ENCODE results near the gene MKRN2.
A peak's percentile ranks its signal among the peaks of the same experiment; 100 is the strongest.

The MKRN2 gene

DNA sequence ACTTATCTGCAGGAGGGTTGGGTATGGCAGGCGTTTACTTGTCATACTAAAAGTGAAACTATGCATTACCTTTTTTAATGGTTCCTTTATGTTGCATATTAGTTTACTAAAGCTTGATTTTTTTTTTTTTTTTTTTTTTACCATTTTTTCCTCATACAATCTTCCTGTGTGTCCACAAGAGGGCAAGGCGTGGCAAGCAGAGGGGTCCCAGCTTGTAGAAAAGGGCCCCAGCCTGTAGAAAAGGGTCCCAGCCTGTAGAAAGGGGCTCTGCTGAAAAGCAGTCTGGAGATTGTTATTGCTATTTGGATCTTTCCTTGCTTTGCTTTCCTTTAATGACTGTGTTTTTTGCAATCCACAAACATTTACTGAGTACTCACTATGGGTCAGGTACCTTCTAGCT lies 21.9 kb downstream of the MKRN2 start:
- TF ChIP-seq, protein P1, sequence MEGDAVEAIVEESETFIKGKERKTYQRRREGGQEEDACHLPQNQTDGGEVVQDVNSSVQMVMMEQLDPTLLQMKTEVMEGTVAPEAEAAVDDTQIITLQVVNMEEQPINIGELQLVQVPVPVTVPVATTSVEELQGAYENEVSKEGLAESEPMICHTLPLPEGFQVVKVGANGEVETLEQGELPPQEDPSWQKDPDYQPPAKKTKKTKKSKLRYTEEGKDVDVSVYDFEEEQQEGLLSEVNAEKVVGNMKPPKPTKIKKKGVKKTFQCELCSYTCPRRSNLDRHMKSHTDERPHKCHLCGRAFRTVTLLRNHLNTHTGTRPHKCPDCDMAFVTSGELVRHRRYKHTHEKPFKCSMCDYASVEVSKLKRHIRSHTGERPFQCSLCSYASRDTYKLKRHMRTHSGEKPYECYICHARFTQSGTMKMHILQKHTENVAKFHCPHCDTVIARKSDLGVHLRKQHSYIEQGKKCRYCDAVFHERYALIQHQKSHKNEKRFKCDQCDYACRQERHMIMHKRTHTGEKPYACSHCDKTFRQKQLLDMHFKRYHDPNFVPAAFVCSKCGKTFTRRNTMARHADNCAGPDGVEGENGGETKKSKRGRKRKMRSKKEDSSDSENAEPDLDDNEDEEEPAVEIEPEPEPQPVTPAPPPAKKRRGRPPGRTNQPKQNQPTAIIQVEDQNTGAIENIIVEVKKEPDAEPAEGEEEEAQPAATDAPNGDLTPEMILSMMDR (IDR thresholded peaks at IDR 0.05; ENCODE audit: low read length, missing control alignments), result peak; percentile 25
- no peak overlapping the region for H3K4me3 ChIP-seq (replicated peaks; ENCODE audit: low read depth, low read length)
- no peak for DNase-seq (ENCODE audit: low read depth)

DNA sequence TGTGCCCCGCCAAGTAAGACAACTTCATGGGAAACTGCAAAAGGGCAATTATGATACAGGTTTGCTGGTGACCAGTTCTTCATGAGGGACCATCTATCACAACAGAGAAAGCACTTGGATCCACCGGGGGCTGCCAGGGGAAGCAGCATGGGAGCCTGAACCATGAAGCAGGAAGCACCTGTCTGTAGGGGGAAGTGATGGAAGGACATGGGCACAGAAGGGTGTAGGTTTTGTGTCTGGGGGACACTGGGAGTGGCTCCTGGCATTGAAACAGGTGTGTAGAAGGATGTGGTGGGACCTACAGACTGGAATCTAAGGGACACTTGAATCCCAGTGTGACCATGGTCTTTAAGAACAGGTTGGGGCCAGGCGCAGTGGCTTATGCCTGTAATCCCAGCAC lies 22.6 kb downstream of the MKRN2 start:
- no peak overlapping the region for H3K4me3 ChIP-seq (replicated peaks; ENCODE audit: low read depth, low read length)
- TF ChIP-seq, protein P1 (IDR thresholded peaks at IDR 0.05; ENCODE audit: low read length, missing control alignments), result no peak
- DNase-seq (ENCODE audit: low read depth), result no peak

DNA sequence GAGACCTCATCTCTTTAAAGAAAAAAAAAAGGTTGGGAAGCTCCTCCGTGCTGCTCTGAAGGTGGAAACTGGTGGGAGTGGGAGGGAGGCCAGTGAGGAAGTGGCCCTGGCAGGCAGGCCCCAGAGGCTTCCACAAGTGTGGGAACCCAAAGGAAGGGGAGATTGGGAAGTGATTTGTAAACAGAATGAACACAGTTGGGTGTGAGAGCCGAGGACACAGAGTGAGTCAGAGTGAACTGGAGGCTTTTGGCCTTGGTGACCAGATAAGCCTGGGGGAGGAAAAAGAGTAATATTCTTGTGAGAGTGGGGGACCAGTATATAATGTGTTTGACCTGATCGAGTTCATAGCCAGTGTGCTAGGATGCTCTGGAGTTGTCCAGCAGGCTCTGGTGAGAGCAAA lies 23.0 kb downstream of the MKRN2 start:
- no peak overlapping the region for H3K4me3 ChIP-seq (replicated peaks; ENCODE audit: low read depth, low read length)
- TF ChIP-seq, protein P1 (IDR thresholded peaks at IDR 0.05; ENCODE audit: low read length, missing control alignments), result no peak
- peak; percentile 58 for DNase-seq (ENCODE audit: low read depth)

DNA sequence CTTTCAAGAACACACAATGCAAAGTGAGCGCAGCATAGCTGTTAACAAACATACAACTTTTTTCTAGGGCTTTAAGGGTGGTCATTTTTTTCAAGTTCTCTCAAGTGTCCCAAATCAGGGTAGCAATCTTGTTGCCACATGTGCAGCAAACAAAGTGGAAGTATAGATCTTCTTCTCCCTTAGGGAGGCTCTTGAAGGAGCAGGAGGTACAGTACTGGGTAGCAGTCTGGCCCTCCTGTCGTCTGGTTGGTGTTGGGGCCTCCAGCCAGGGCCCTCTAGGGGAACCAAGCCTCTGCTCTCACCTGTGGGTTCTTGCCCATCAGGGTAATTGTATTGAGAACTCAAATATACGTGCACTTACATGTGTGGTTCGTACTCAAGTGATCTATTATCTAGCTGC lies 25.8 kb downstream of the MKRN2 start:
- TF ChIP-seq, protein P1 (IDR thresholded peaks at IDR 0.05; ENCODE audit: low read length, missing control alignments), result no peak
- no peak for DNase-seq (ENCODE audit: low read depth)
- H3K4me3 ChIP-seq (replicated peaks; ENCODE audit: low read depth, low read length), result no peak overlapping the region

DNA sequence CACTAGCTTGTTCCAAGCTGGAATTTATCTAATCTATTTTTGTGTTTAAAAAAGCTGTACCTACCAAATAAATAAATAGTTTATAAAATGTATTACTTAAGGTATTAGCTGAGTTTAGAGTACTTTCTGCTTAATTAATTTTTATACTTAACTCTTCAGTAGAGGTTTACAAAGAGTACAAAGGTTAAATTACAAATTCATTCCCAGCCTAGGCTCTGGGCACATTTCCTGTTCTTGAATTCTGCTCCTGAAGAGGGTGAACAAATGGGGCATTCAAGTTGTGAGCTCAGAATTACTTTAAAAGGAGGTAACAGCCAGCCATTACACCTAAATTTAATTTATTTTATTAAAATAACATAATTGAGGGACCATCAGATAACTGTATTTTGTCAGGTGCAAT lies 26.4 kb downstream of the MKRN2 start:
- TF ChIP-seq, protein P1 (IDR thresholded peaks at IDR 0.05; ENCODE audit: low read length, missing control alignments), result no peak
- H3K4me3 ChIP-seq (replicated peaks; ENCODE audit: low read depth, low read length), result no peak overlapping the region
- no peak for DNase-seq (ENCODE audit: low read depth)

DNA sequence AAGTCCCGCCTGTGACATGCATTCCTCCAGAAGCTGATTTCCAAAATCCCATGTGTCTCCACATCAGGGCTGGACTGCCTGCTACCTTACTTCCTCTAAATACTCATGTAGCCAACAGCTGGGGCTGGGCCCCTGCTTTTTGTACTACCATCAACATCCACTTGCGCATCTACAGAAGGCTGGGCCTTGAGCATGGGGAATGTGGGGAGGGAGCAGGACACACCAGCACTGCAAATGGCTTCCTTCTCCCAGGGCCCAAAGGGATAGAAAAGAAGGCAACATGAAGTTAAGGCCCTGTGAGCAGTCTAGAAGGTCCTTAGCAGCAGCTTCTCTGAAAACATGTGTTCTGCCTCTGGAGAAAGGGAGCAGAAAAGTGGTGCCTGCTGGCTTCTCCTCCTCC lies 27.2 kb downstream of the MKRN2 start:
- TF ChIP-seq, protein P1 (IDR thresholded peaks at IDR 0.05; ENCODE audit: low read length, missing control alignments), result no peak
- H3K4me3 ChIP-seq (replicated peaks; ENCODE audit: low read depth, low read length), result no peak overlapping the region

DNA sequence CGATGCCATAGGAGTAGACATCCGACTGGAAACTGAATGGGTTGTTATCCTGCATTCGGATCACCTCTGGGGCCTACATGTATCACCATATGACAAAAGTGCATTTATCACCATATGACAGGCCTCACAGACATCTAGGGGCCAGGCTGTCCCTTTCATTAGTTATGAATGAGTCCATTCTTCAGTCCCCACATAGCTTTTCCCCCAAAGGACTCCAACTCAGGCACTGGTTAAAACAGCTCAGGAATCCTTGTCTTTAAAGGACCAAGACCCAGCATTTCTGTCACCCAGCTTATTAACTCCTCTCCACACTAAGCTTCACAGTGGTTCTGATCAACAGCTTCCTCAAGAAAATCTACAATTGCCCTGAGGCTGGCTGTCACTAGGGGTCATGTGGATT lies 28.3 kb downstream of the MKRN2 start:
- TF ChIP-seq, protein P1 (IDR thresholded peaks at IDR 0.05; ENCODE audit: low read length, missing control alignments), result no peak
- no peak for DNase-seq (ENCODE audit: low read depth)
- no peak overlapping the region for H3K4me3 ChIP-seq (replicated peaks; ENCODE audit: low read depth, low read length)

More for the DNA sequence above, 27.2 kb downstream of the MKRN2 start:
- no peak for DNase-seq (ENCODE audit: low read depth)
